Prostate gland (tissue), 2 donors: ENCODE measurements around the gene ZC3H18.

ENCODE experiments used
- POLR2A ChIP-seq: fragments of 450-650 bp; IDR thresholded peaks from one replicate; pipeline ENCODE4 v1.6.1; 2016; ENCODE audit warnings: antibody characterized with exemption, mild to moderate bottlenecking
- POLR2AphosphoS5 ChIP-seq: sonication (generic); formaldehyde crosslinking; IDR thresholded peaks from one replicate; pipeline ENCODE4 v1.6.1; 2017; ENCODE audit warnings: antibody characterized with exemption
- TF ChIP-seq, protein P1 (sequence below), 4 experiments: fragments of 200-600 bp in 2 of 4; fragments of 450-650 bp in 2 of 4; sonication (generic) in 2 of 4; IDR thresholded peaks; 1 replicate in 3 of 4; 2 replicates in 1 of 4; pipeline ENCODE4 v1.5.1; 2016 to 2019; ENCODE audit warnings: antibody characterized with exemption in 4 of 4, mild to moderate bottlenecking in 2 of 4, moderate library complexity in 2 of 4

GRCh38 chr16:88631384-88631783 lies 61.2 kb downstream of the ZC3H18 start:
- no peak for TF ChIP-seq POLR2A
- TF ChIP-seq POLR2AphosphoS5, result no peak
- TF ChIP-seq, protein P1, sequence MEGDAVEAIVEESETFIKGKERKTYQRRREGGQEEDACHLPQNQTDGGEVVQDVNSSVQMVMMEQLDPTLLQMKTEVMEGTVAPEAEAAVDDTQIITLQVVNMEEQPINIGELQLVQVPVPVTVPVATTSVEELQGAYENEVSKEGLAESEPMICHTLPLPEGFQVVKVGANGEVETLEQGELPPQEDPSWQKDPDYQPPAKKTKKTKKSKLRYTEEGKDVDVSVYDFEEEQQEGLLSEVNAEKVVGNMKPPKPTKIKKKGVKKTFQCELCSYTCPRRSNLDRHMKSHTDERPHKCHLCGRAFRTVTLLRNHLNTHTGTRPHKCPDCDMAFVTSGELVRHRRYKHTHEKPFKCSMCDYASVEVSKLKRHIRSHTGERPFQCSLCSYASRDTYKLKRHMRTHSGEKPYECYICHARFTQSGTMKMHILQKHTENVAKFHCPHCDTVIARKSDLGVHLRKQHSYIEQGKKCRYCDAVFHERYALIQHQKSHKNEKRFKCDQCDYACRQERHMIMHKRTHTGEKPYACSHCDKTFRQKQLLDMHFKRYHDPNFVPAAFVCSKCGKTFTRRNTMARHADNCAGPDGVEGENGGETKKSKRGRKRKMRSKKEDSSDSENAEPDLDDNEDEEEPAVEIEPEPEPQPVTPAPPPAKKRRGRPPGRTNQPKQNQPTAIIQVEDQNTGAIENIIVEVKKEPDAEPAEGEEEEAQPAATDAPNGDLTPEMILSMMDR (IDR thresholded peaks at IDR 0.05), result no peak
